GM19099 (cell line): ENCODE results near the gene RPEL1.

Experiments
- POLR2A ChIP-seq: IDR thresholded peaks from 3 replicates; pipeline ENCODE4 v1.6.1; 2011; ENCODE audit warnings: low read depth; ENCODE audit not compliant: insufficient read length; ENCODE audit errors: extremely low read depth

The RPEL1 gene

DNA sequence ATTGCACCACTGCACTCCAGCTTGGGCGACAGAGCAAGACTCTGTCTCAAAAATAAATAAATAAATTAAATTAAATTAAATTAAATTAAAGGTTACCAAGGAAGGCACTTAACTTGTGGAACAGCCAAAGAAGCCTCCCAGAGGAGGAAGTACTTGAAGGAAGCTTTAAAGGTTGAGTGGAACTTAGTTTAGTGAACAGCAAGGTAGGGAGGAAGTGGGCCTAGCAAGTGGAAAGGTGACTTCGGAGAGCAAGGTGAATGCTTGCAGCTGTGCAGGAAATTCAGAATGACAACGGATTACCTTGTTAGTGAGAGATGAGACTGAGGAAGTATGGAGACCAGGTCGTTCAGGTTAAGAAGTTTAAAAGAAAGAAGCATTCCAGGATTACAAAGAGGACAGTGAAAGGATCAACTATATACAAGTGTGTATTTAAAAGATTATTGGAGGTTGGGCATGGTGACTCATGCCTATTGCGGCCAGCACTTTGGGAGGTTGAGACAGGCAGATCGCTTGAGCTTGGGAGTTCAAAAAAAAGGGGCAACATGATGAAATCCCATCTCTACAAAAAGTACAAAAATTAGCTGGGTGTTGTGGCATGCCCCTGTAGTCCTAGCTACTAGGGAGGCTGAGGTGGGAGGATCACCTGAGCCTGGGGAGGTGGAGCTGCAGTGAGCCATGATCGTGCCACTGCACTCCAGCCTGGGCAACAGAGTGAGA lies 12.8 kb upstream of the RPEL1 start:
- TF ChIP-seq POLR2A = no peak

GRCh38 chr10:103235775-103236174 lies 9.9 kb upstream of the RPEL1 start:
- no peak for TF ChIP-seq POLR2A

- no peak for TF ChIP-seq POLR2A
Observed at GRCh38 chr10:103238506-103239252, 7.0 kb upstream of the RPEL1 start.

GRCh38 chr10:103241262-103242011 lies 4.2 kb upstream of the RPEL1 start:
- TF ChIP-seq POLR2A = no peak

DNA sequence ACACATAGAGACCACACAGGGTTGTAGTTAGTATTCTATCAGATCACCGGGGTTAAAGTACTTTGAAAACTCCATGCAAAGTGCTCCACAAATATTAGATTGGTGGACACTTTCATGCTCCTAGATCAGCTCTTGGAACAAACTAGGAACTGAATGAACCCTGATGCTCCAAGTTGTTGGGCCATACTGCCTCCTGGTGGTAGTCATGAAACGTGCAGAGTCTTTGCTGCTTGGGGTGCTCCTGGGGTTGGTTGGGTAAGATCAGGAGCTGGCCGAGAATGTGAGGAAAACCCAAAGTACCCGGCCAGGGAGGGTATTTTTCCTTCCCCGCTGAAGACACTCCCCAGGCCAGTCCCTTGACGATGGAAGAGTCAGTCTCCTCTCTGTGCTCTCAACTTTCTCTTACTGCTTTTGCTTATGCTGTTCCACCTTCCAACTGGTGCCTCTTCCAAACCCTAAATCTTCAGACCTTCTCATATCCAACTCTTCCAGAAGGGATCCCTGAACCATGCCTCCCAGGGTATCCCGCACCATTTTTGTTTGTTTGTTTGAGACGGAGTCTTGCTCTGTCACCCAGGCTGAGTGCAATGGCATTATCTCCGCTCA lies 918 bp upstream of the RPEL1 start:
- no peak for TF ChIP-seq POLR2A

DNA sequence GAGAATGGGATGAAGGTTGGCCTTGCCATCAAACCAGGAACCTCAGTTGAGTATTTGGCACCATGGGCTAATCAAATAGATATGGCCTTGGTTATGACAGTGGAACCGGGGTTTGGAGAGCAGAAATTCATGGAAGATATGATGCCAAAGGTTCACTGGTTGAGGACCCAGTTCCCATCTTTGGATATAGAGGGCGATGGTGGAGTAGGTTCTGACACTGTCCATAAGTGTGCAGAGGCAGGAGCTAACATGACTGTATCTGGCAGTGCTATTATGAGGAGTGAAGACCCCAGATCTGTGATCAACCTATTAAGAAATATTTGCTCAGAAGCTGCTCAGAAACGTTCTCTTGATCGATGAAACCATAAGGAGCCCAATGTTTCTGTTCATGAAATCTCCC lies 637 bp downstream of the RPEL1 start:
- TF ChIP-seq POLR2A = no peak

DNA sequence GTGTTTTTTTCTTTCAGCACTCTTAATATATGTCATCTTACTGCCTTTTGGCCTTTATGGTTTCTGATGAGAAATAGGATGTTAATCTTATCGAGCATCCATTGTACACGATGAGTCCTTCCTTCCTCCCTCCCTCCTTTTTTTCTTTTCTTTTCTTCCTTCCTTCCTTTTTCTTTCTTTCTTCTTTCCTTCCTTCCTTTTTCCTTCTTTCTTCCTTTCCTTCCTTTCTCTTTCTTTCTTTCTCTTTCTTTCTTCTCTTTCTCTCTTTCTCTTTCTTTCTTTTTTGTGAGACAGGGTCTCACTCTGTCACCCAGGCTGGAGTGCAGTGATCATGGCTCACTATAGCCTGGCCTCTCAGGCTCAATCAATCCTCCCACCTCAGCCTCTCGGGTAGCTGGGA lies 8.4 kb downstream of the RPEL1 start:
- TF ChIP-seq POLR2A = no peak

DNA sequence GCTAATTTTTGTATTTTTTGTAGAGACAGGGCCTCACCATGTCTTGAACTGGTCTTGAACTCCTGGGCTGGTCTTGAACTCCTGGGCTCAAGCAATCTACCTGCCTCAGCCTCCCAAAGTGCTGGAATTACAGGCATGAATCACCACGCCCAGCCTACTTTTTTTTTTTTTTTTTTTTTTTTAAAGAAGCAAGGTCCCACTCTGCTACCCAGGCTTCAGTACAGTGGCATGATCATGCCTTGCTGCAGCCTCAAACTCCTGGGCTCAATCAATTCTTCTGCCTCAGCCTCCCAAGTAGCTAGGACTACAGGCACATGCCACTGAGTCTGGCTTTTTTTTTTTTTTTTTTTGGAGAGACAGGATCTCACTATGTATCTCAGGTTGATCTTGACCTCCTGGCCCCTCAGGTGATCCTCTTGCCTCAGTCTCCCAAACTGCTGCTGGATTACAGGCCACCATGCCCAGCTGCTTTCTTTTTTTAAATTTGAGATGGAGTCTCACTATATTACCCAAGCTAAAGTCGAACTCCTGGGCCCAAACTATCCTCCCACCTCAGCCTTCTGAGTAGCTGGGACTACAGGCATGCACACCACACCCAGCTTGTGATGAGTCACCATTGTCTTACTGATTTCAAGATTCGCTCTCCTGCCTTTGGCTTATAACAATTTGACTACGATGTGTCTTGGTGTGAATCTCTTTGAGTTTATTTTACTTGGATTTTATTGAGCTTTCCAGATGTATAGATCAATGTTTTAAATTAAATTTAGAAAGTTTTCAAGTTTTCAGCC lies 9.0 kb downstream of the RPEL1 start:
- no peak for TF ChIP-seq POLR2A

DNA sequence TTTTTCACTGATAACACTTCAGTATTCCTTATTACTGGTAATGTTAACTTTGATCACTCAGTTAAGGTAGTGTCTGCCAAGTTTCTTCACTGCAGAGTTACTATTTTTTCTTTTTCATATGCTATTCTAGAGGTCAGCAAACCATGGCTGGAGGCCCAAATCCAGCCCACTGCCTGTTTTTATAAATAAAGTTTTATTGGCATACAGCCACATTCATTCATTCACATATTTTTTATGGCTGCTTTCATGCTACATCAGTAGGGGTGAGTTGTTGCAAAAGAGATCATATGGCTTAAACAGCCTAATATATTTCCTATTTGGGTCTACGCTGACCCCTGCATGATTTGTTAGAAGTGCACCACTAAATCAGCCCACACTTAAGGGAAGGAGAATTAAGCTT lies 10.9 kb downstream of the RPEL1 start:
- TF ChIP-seq POLR2A = no peak

DNA sequence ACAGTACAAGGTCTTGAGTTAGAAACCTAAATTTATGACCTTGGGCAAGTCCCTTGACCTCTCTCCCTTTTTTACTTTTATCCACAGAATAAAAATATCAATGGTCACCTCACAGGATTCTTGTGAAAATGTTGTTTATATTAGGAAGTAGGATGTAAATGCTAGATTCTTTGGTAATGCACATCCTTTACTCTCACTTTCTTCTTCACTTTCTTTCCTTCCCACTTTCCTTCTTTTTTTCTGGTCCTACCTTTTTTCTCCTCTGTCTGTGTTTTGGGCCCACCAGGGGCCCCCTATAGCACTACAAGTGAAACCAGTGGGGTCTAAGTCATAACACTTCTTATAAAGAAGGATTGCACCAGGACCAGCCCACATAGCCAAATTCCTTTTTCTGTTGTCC lies 12.1 kb downstream of the RPEL1 start:
- no peak for TF ChIP-seq POLR2A

DNA sequence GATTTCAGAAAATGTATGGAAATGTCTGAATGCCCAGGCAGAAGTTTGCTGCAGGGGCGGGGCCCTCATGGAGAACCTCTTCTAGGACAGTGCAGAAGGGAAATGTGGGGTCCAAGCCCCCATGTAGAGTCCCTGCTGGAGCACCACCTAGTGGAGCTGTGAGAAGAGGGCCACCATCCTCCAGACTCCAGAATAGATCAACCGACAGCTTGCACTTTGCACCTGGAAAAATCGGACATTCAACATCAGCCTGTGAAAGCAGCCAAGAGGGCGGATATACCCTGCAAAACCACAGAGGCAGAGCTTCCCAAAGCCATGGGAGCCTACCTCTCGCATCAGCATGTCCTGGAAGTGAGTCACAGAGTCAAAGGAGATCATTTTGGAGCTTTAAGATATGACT lies 14.3 kb downstream of the RPEL1 start:
- TF ChIP-seq POLR2A = no peak

DNA sequence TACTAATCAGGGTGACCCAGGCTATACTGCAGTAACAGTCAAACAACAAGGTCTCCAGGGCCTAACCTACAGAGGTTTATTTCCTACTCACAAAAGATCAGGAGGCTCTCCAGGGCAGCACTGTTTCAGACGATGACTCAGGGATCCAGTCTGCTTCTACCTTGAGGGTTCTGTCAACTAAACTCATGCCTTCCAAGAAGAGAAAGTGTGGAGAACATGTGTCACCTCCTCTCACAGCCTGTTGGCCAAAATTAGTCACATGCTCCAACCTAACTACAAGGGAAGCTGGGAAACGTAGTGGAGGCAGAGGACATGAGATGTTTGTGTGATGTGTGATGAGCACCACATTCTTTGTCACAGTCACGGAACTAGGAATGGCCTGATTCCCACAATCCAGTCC lies 16.5 kb downstream of the RPEL1 start:
- TF ChIP-seq POLR2A = no peak

DNA sequence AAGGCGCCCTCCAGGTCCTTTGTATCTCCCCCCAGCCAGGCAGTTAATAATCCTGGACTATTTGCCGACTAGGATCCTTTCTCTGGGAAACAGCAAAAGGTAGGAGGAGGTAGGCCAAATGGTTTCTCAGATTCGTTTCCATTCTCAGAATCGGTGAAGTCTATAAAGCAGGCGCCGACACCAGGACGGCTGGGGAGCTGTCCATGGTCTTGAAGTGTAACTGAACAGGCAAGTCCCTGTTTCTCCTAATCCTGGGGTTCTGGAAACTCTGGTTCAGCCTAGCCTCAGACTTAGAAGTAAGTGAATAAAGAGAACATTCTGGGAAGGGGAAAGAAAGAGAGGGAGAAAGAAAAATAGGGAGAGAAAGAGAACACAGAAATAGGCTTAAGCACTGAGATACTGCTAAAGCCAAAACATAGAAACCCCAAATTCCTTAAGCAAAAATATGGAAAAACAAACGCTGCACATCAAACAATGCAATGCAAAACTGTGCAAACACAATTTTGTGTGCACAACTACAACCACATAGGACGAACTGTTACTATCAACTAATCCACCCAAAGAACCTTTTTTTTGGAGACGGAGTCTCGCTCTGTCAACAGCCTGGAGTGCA lies 20.1 kb downstream of the RPEL1 start:
- TF ChIP-seq POLR2A = no peak

DNA sequence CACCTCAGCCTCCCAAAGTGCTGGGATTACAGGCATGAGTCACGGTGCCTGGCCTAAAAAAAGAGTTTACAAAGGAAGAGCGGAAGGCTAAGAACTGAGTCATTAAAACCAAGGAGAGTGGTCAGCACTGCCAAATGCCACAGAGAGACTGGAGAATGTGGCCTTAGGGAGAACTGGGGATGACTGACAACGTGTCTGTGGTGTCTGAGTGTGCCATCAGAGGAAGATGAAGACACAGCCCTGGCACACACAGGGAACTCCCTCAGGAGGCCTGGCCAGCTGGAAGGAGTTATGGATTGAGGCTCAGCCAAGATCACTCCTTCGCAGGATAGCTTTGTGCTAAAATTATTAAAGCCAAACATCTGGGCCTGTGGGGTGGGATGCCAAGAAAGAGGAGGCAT lies 27.4 kb downstream of the RPEL1 start:
- TF ChIP-seq POLR2A = no peak
